WTC11 (cell line): ENCODE measurements around the gene FGF8. TPM values are rescaled to one million over a fixed set of nuclear protein-coding genes. Genes with fewer than 3 reads are reported as not detected.

ENCODE experiments used
- ATAC-seq: fragments of 200-7000 bp; cut with Tn5 transposase; 2 replicates; pipeline ENCODE4 v1.10.0; 2021; ENCODE audit warnings: mild to moderate bottlenecking, moderate library complexity
- CTCF ChIA-PET: fragments of 300-600 bp; sonication (Branson Sonifier 250); formaldehyde crosslinking; loops from one replicate; lab custom pipeline; 2021; ENCODE audit warnings: antibody characterized with exemption; lab: Charles Lee
- POLR2A ChIA-PET: fragments of 350-600 bp; sonication (Branson Sonifier 250); formaldehyde crosslinking; loops from one replicate; lab custom pipeline; 2021; ENCODE audit warnings: antibody characterized with exemption; lab: Charles Lee
- DNase-seq: peaks from one replicate; pipeline ENCODE4 v3.0.0; 2021; ENCODE audit warnings: low spot score
- H3K27ac Mint-ChIP-seq: 2 replicates; pipeline ENCODE4 v1.8.0; 2021; ENCODE audit warnings: mixed read lengths
- H3K27me3 Mint-ChIP-seq: 2 replicates; pipeline ENCODE4 v1.8.0; 2021; ENCODE audit warnings: low read depth, mild to moderate bottlenecking, moderate library complexity, mixed read lengths
- H3K36me3 Mint-ChIP-seq: 2 replicates; pipeline ENCODE4 v1.8.0; 2021; ENCODE audit warnings: mixed read lengths
- H3K4me1 Mint-ChIP-seq: 2 replicates; pipeline ENCODE4 v1.8.0; 2022; ENCODE audit warnings: mixed read lengths
- H3K4me3 Mint-ChIP-seq: 2 replicates; pipeline ENCODE4 v1.8.0; 2021; ENCODE audit warnings: mild to moderate bottlenecking, moderate library complexity, mixed read lengths
- H3K9me3 Mint-ChIP-seq: 2 replicates; pipeline ENCODE4 v1.8.0; 2021; ENCODE audit warnings: mixed read lengths
- ARID4B ChIP-seq: sonication (generic); formaldehyde crosslinking; IDR thresholded peaks from 2 replicates; pipeline ENCODE4 v1.8.0; 2023; ENCODE audit warnings: missing genetic modification reagents, mild to moderate bottlenecking, borderline replicate concordance
- CTCF ChIP-seq: fragments of 200-600 bp; IDR thresholded peaks from 2 replicates; pipeline ENCODE4 v1.8.0; 2022; ENCODE audit warnings: antibody characterized with exemption
- FOXP4 ChIP-seq: sonication (generic); formaldehyde crosslinking; IDR thresholded peaks from 2 replicates; pipeline ENCODE4 v1.8.0; 2022; ENCODE audit warnings: mild to moderate bottlenecking, missing genetic modification reagents
- NFYB ChIP-seq: sonication (generic); formaldehyde crosslinking; conservative IDR thresholded peaks from 2 replicates; pipeline ENCODE4 v1.8.0; 2022; ENCODE audit warnings: low read depth, missing genetic modification reagents
- NR1H2 ChIP-seq: sonication (generic); formaldehyde crosslinking; IDR thresholded peaks from 2 replicates; pipeline ENCODE4 v1.9.0; 2021; ENCODE audit warnings: mild to moderate bottlenecking, moderate library complexity, missing genetic modification reagents
- RORB ChIP-seq: fragments of 250-450 bp; sonication (Bioruptor Pico); IDR thresholded peaks from 2 replicates; pipeline ENCODE4 v1.9.0; 2021; ENCODE audit warnings: mild to moderate bottlenecking
- SMAD4 ChIP-seq: sonication (generic); formaldehyde crosslinking; IDR thresholded peaks from 2 replicates; pipeline ENCODE4 v1.8.0; 2022; ENCODE audit warnings: mild to moderate bottlenecking, missing genetic modification reagents
- TEAD4 ChIP-seq: sonication (generic); formaldehyde crosslinking; IDR thresholded peaks from 2 replicates; pipeline ENCODE4 v1.8.0; 2022; ENCODE audit warnings: mild to moderate bottlenecking, missing genetic modification reagents
- total RNA-seq: library from RNA; stranded (reverse); gene quantifications from 3 replicates; pipeline ENCODE4 v1.2.3, GENCODE V29; 2021

The FGF8 gene
- total RNA-seq, 1 experiment from 2014 or later = 28.9 TPM

GRCh38 chr10:101780818-101781654 lies 5.1 kb upstream of the FGF8 start:
- Mint-ChIP-seq H3K9me3 (no peaks in the 10 kb centered on the region), H3K4me3 (peak overlapping the region; percentile 100), H3K27me3 (peaks cover 28% of the 10 kb centered on the region), H3K27ac (no peak overlapping the region), H3K4me1 (peaks cover 57% of the 10 kb centered on the region), H3K36me3 (peaks cover 8% of the 10 kb centered on the region)
- CTCF ChIA-PET = interaction anchor here (0.5 to 11.0 kb wide), 71 partner anchors 9 to 658 kb away, joined by 3 to 370 read pairs (median 4); partner anchors contain the start of genes DPCD, KCNIP2, OGA and POLL
- POLR2A ChIA-PET = interaction anchor here (1.3 to 2.6 kb wide), 2 partner anchors 37 to 201 kb away, joined by 5 to 10 read pairs; partner anchors contain the start of gene OGA
- peak; percentile 91 for TF ChIP-seq CTCF
- TF ChIP-seq NFYB = no peak
- DNase-seq = peak; percentile 80
- ATAC-seq = peak; percentile 20

GRCh38 chr10:101780187-101780817 lies 4.4 kb upstream of the FGF8 start:
- DNase-seq (no peak), ATAC-seq (no peak)
- ChIA-PET POLR2A (interaction anchor here (1.3 to 2.6 kb wide), 2 partner anchors 38 to 200 kb away, joined by 5 to 10 read pairs; partner anchors contain the start of gene OGA), CTCF (interaction anchor here (0.6 to 11.0 kb wide), 27 partner anchors 9 to 619 kb away, joined by 3 to 370 read pairs (median 9); partner anchors contain the start of genes DPCD, OGA and POLL)
- Mint-ChIP-seq H3K36me3 (0 out of 2 replicates have a peak, but pooled peaks cover under 1% of the 10 kb centered on the region), H3K9me3 (no peaks in the 10 kb centered on the region), H3K27me3 (peaks cover 30% of the 10 kb centered on the region), H3K4me1 (peaks cover 57% of the 10 kb centered on the region), H3K4me3 (peak overlapping the region; percentile 81), H3K27ac (no peak overlapping the region)
- TF ChIP-seq TEAD4 = no peak
- TF ChIP-seq NR1H2 = no peak
- TF ChIP-seq CTCF = no peak; the same call in 1 of the 2 replicates
- no peak for TF ChIP-seq RORB (CRISPR knock-in tag)
- TF ChIP-seq SMAD4 (CRISPR knock-in tag) = no peak
- no peak for TF ChIP-seq FOXP4 (CRISPR knock-in tag)
- no peak for TF ChIP-seq ARID4B (CRISPR knock-in tag)
